Measurements from ENCODE around the gene SLC22A2. TPM values are rescaled to one million over a fixed set of nuclear protein-coding genes. Genes with fewer than 3 reads are reported as not detected.

The SLC22A2 gene
- total RNA-seq, 3 donors from 2014 or later: not detected

- Histone ChIP-seq H3K4me3 (no peak overlapping the region), H3K4me1 (no peaks in the 10 kb centered on the region), H3K36me3 (no peaks in the 10 kb centered on the region), H3K27me3 (no peaks in the 10 kb centered on the region), H3K9me3 (no peaks in the 10 kb centered on the region), H3K27ac (no peak overlapping the region)
- TF ChIP-seq POLR2AphosphoS5 (IDR thresholded peaks at IDR 0.05) (no peak), CTCF (IDR thresholded peaks at IDR 0.05) (no peak), POLR2A (IDR thresholded peaks at IDR 0.05) (no peak)
- intact Hi-C loops (cut with DNase I; ENCODE audit: low total_unique reads): no loop called here
- DNase-seq (ENCODE audit: low spot score in 2 of 2): no peak
Measured at GRCh38 chr6:160259143-160259425, 463 bp upstream of the SLC22A2 start.

- TF ChIP-seq POLR2AphosphoS5 (IDR thresholded peaks at IDR 0.05) (no peak), CTCF (IDR thresholded peaks at IDR 0.05) (no peak), POLR2A (IDR thresholded peaks at IDR 0.05) (no peak)
- H3K27me3 ChIP-seq: no peaks in the 10 kb centered on the region
- no peak overlapping the region for H3K4me3 ChIP-seq
- H3K36me3 ChIP-seq: no peaks in the 10 kb centered on the region
- no peaks in the 10 kb centered on the region for H3K9me3 ChIP-seq
- intact Hi-C loops (cut with DNase I; ENCODE audit: low total_unique reads): no loop called here
- H3K4me1 ChIP-seq: no peaks in the 10 kb centered on the region
- H3K27ac ChIP-seq: no peak overlapping the region
- DNase-seq (ENCODE audit: low spot score in 2 of 2): no peak
Measured at GRCh38 chr6:160256445-160256844, 2.2 kb downstream of the SLC22A2 start.

- intact Hi-C loops (cut with DNase I; ENCODE audit: low total_unique reads): no loop called here
- no peak for TF ChIP-seq POLR2A (IDR thresholded peaks at IDR 0.05)
- TF ChIP-seq POLR2AphosphoS5 (IDR thresholded peaks at IDR 0.05): no peak
- no peak for TF ChIP-seq CTCF (IDR thresholded peaks at IDR 0.05)
- H3K4me1 ChIP-seq: no peaks in the 10 kb centered on the region
- no peaks in the 10 kb centered on the region for H3K27me3 ChIP-seq
- DNase-seq (ENCODE audit: low spot score in 2 of 2): no peak
- no peaks in the 10 kb centered on the region for H3K36me3 ChIP-seq
- no peaks in the 10 kb centered on the region for H3K9me3 ChIP-seq
- no peak overlapping the region for H3K4me3 ChIP-seq
- H3K27ac ChIP-seq: no peak overlapping the region
Measured at GRCh38 chr6:160254467-160255312, 3.9 kb downstream of the SLC22A2 start.

GRCh38 chr6:160253714-160254113, 4.9 kb downstream of the SLC22A2 start:
- TF ChIP-seq CTCF (IDR thresholded peaks at IDR 0.05) (no peak), POLR2A (IDR thresholded peaks at IDR 0.05) (no peak), POLR2AphosphoS5 (IDR thresholded peaks at IDR 0.05) (no peak)
- no peak for DNase-seq (ENCODE audit: low spot score in 2 of 2)
- intact Hi-C loops (cut with DNase I; ENCODE audit: low total_unique reads): no loop called here
- Histone ChIP-seq H3K36me3 (no peaks in the 10 kb centered on the region), H3K27ac (no peak overlapping the region), H3K9me3 (no peaks in the 10 kb centered on the region), H3K27me3 (no peaks in the 10 kb centered on the region), H3K4me1 (no peaks in the 10 kb centered on the region), H3K4me3 (no peak overlapping the region)

- Histone ChIP-seq H3K27me3 (no peaks in the 10 kb centered on the region), H3K27ac (no peak overlapping the region), H3K9me3 (no peaks in the 10 kb centered on the region), H3K4me3 (no peak overlapping the region), H3K4me1 (no peaks in the 10 kb centered on the region), H3K36me3 (no peaks in the 10 kb centered on the region)
- no peak for DNase-seq (ENCODE audit: low spot score in 2 of 2)
- intact Hi-C loops (cut with DNase I; ENCODE audit: low total_unique reads): no loop called here
- TF ChIP-seq POLR2A (IDR thresholded peaks at IDR 0.05) (no peak), CTCF (IDR thresholded peaks at IDR 0.05) (no peak), POLR2AphosphoS5 (IDR thresholded peaks at IDR 0.05) (no peak)
Measured at GRCh38 chr6:160253292-160253691, 5.3 kb downstream of the SLC22A2 start.
